Measurements from ENCODE around the gene KRAS. TPM values are rescaled to one million over a fixed set of nuclear protein-coding genes. Genes with fewer than 3 reads are reported as not detected.

The KRAS gene
- total RNA-seq, 1 experiment from 2014 or later = 8.9 TPM

DNA sequence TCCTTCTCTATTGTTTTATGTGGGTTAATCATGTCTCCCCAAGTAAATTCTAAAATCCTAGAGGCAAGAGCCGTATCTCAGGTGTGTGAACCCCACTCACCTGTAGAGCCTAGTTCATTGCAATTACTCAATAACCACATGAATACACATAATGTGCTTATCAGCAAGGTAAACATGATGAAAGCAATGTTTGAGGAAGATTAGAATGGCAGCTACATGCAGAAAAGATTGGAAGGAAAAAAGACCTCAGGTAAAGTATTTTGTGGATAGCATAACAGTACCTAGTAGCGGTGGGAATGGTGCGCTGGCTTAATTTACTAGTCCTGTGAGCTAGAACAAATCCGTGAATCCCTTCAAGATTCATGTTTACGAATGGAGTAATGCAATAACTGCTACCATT, 5.3 kb upstream of the KRAS start:
- DNase-seq (ENCODE audit: low read depth) = no peak

DNA sequence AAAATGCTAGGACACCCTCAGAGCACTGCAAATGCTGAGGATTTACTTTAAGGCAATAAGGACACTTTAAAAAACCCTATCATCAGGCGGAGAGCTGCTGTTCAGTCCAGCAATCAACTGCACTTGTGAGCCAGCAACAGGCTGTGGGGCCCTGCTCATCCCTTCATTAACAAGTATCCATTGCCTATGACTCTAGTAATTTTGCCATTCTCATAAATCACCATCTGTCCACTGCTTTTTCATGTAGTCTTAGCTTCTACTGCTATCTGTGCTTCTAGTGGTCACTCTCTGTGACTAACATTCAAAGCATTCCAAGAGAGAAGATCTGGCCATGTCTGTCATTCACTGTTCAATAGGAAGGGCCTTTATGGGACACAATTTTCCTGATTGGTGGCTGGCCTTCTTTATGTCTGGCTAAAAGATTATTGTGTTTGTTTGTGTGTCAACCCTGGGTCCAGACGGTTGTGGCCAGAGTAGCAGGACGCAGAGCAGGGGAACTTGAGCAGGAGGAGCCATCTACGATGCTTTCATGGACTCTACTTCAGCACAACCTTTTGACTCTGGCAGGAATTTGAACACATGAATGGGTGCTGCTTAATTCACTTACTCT, 3.6 kb upstream of the KRAS start:
- DNase-seq (ENCODE audit: low read depth) = peak; percentile 23

DNA sequence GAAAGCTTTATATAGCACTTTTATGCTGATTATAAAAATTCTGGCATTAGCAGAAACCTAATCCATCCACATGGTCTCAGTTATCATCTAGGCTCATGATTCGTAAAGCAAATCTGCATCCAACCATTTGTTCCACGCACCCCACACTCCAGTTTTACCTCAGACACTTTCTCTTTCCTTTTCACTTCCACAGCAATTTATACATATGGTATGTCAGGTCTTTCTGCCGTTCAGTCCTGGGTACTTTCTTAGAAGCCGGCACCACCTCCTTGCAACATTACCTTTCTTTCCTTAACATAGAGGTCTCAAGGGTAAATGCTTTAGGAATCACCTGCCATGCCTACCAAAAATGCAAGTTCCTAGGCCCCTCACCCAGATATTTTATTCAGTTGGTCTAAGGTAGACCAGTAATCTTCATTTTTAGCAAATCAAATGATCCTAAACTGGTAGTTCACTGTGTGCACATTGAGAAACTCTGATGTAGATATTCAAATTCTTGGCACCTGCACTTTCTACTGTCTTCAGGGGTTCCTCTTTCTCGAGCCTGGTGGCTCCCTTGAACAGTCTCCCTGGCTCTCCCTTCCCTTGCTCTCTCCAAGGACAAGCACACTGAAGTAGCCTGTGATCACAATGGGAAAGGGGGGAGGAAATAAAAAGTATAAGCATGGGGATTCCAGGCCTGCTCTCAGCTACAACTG, 2.8 kb upstream of the KRAS start:
- no peak for DNase-seq (ENCODE audit: low read depth)

DNA sequence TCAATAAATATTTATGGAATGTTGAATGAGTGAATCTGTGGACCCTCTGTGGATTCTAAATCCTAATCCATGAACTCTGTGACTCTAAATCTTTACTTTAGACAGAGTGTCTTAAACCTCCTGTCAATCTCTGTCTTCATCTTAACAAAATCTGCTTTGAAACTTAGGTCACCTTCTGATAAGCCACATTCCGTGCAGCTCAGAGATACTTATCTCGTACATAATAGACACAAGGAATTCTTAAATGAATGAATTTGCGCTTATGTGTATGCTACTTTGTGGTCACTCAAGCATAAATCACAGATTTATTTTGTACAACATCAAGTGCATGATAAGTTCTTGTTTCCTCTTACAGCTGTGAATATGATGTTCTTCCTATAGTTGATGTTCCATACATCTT, 2.2 kb upstream of the KRAS start:
- DNase-seq (ENCODE audit: low read depth) = no peak

DNA sequence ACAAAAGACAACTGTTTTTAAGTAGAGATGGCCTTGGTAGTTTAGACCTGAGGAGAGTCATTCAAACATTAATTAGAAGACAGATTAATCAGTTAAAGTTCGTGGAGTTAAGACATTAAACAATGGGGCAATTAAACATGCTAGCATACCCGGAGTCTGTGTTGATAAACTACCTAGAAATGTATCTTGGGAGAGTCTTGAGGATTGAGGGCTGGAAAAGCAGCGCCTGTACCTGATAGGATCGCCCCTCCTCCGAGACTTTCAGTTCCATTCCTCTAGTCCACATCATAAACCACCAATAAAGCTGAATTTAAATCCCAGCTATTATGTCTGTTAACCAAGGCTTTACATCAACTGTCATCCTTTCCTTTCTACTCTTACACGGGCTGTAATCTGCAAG, 1.0 kb upstream of the KRAS start:
- no peak for DNase-seq (ENCODE audit: low read depth)

DNA sequence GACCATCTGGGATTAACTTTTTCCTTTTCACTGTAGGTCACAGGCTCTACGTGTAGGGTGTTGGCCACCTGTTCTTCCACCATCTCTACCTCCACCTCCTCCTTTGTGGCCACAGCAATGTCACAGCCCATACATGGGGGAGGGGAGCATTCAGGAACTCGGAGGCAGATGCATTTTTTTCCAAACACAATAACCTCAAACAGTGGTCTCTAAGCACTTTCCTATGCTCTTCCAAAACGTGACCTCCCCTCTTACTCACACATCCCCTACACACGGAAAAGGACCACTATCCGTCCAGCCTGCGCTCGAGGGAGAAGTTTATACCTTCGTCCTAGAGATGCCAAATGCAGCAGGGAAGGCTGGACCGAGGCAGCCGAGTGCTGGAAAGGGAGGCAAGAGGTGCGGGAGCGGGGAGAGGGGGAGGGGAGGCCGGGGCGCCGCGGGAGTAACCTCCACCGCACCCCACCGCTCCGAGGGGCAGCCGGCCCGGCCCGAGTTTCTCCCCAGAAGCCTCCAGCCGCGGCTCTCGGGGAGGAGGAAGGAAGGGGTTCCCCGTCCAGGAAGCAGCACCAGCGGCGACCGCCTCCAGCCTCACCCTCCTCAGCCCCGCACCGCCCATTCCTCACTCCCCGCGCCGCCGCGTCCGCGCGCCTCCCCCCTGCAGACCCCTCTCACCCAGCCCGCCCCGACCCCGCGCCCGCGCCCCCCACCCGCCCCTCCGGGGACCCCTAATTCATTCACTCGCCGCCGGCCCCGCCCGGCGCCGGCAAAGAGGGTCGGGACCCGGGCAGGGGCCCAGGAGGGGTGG, 594 bp downstream of the KRAS start:
- DNase-seq (ENCODE audit: low read depth) = peak; percentile 9

DNA sequence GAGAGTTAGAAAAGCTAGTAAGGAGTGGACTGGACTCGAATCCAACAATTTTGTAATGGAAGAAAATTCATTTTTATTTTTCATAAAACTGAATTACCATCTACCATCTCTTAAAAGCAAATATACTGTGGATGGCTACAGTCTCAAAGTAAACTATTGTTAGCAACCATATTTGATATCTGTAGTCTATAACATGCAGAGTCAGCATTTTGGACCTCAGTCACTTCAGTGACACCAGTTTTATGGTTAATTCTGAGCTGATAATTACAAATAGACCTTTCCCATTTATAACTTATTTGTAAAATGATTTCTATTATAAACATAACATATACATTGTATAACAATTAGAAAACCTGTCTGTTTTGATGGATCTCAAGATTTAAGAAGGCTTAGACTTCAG, 2.0 kb downstream of the KRAS start:
- DNase-seq (ENCODE audit: low read depth) = no peak

DNA sequence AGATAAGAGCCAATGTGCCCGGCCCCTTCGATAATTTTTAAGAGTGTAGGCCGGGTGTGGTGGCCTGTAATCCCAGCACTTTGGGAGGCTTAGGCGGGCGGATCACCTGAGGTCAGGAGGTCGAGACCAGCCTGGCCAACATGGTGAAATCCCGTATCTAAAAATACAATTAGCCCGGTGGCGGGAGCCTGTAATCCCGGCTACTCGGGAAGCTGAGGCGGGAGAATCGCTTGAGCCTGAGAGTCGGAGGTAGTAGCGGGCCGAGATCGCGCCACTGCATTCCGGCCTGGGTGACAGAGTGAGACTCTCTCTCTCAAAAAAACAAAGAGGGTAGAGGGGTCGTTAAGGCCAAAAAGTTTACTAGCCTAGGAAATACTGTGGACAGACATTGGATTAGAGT, 2.6 kb downstream of the KRAS start:
- DNase-seq (ENCODE audit: low read depth) = no peak

DNA sequence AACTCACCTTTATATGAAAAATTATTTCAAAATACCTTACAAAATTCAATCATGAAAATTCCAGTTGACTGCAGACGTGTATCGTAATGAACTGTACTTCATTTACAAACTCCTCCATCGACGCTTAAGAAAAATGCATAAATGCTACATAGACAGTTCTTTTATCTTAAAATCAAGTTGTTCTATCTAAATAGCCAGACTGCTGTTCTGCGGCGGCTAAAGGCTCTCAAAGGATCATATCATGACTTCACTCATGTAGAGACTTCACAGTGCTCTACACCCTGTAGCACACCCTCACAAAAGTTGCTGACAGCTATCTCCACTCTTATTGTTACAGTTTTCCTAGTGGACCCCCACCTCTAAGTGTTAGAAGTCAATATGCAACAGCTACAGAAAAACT, 5.2 kb downstream of the KRAS start:
- DNase-seq (ENCODE audit: low read depth) = no peak

DNA sequence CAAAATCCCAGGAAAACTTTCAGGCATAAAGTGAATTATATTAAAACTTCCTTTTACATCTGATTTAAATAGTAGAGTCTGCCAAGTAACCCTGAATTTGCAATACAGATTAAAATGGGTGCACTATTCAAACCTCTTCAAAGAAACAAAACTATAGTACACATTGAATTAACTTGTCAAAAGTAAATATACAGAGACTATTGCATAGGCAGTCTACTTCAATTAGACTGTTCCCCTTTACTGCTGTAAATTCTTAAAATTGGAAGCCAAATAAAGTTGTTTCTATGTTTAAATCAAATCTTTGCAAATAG, 7.1 kb downstream of the KRAS start:
- DNase-seq (ENCODE audit: low read depth) = no peak

DNA sequence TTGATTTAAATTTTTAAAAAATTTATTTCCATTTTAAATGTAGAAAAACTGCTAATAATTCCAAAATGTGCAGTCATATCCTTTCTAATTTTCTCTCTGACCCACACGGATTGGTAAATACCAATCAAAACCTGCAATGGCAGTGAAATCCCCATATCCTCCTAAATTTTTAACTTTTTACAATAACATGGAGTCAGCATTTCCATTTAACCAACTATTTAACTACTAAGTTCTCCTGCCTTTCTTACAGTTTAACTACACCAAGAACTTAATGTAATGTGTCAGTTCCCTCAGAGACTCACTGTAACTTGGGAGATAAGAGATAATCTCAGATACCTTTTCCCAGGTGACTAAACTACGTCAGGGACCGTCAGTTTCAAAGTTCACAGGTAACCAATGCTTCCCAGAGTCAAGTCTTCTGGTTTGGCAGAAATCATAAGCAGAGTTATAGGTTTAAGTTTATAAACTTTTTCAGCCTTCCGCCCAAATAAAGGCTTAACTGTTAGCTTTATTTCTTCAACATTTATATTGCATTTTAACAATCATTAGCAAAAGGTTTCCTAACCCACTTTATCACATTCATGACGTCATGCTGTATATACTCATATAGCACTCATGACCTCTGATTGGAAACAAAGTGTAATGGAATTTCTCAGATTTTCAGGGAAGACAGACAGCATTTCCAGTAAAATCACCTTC, 7.6 kb downstream of the KRAS start:
- no peak for DNase-seq (ENCODE audit: low read depth)

DNA sequence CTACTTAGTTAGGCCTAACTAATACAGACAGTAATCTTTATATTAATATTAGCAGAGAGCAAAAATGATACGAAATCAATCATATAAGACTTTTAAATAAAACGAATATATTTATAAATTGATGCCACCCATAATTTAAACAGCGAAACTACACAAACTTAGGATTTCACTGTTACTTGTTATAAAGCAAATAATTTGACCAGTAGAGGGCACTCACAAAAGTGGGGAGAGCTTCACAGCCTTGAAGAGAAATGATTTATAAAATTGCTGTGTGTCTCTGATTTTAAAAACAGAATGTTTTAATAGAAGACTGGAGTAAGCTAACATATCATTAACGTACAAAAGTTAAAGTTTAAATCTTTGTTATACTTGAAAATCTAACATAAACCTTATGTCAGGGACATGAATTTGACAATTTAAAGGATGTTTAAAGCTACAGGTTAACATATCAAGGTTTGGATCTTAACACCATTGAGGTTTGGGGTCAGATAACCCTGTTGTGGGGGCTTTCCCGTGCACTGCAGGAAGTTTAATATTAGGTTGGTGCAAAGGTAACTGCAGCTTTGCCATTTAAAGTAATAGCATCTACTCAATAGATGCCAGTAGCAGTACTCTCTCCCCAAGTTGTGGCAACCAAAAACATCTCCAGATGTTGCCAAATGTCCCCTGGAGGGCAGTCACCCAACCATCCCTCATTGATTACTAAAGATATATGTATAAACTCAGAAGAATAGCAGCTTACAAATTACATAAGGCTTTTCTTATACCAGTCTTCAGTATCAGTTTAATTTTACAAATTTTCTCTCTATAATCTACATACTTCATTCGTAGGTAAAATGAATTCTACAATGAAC, 9.3 kb downstream of the KRAS start:
- peak; percentile 33 for DNase-seq (ENCODE audit: low read depth)

DNA sequence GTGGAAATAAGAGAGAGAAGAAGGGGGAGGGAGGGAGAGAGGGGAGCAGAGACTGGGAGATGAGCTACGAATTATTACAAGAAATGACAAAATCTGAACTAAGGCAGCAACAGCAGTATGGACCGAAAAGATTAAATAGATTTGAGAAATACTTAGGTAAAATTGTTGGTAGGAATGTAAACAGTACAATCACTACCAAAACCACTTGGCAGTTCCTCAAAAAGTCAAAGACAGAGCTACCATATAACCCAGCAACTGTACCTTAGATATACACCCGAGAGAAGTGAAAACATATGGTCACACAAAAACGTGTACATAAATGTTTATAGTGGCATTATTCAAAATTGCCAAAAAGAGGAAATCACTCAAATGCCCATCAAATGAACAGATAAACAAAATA, 14.1 kb downstream of the KRAS start:
- DNase-seq (ENCODE audit: low read depth) = no peak

DNA sequence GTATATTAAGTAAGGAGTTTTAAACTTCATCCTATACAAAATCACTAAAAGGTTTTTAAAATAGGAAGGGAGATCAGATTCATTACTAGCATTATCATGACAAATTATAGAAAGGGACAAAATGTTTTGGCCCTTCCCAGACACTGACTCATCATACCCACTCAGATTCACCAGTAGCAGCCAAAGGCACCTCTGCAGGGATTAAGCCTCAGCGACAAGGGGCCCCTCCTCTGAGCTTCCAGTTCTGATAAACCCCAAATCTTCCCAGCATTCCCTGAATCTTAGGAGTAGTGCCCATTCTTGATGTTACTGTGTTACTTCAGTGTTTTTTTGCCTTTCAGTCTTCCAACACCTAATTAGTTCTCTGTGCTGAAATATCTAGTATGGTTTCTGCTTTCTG, 14.5 kb downstream of the KRAS start:
- DNase-seq (ENCODE audit: low read depth) = peak; percentile 7

DNA sequence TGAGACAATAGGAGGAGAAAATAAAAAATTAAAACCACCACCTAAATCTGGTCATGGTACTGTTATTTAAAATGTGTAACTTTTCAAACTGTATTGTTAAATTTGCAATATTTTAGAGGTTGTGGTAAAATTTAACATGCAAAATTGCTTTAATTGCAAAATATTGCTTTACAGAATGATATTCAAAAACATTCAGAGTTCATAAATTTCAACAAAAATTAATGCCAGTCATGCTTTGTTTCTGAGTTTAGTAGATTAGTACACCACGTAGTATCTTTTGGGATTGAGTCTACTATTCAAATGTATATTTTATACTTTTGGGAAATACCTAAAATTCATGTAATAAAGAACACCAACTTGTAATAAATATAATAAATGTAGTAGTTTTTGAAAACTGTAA, 37.4 kb downstream of the KRAS start:
- no peak for DNase-seq (ENCODE audit: low read depth)

DNA sequence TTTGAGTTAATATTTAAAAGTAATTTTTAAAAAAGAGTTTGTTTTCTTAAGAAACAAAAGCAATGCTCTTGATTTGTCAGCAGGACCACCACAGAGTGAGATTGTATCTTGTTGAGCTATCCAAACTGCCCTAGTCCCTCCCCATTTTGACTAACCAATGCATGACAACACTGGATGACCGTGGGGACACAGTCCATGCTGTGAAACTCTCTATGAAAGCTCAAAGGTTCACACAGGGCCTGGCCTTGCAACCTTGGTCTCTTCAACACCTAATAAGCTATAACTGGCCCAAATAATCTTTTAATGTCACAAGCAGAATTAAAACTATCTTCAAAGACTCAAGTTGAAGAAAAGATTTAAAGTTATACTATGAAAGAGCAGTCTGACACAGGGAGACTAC, 42.2 kb downstream of the KRAS start:
- no peak for DNase-seq (ENCODE audit: low read depth)

DNA sequence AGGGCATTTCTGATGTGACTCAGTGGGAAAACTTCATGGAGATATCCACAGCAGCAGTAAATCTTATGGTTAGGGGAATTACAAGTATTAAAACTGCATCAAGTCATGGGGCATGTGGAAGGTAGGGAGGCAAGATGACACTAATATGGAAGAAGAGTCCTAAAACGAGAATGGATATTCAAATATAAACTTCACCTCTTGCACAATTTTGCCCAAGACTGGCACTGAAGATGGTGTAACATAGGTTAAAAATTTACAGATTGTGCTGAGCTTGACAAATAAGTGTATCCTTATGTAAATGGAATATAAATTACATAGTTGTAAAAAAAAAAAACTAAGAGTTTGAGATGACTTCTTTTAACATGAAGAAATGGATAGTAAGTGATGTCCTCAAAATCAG, 42.9 kb downstream of the KRAS start:
- DNase-seq (ENCODE audit: low read depth) = no peak

DNA sequence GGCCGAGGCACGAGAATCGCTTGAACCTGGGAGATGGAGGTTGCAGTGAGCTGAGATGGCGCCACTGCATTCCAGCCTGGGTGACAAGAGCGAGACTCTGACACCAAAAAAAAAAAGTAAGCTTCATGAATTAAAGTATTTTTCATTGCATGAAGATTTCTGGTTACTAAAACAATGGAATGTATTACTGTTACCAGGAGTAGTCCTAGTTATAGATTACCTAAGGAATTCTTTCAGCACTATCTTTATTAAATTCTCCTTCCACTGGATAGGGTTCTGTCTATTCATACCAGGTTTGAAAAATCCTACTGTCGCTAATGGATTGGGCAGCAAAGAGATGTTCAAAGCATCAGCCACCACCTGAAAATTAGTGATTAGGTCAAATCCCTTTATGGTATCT, 43.3 kb downstream of the KRAS start:
- no peak for DNase-seq (ENCODE audit: low read depth)

DNA sequence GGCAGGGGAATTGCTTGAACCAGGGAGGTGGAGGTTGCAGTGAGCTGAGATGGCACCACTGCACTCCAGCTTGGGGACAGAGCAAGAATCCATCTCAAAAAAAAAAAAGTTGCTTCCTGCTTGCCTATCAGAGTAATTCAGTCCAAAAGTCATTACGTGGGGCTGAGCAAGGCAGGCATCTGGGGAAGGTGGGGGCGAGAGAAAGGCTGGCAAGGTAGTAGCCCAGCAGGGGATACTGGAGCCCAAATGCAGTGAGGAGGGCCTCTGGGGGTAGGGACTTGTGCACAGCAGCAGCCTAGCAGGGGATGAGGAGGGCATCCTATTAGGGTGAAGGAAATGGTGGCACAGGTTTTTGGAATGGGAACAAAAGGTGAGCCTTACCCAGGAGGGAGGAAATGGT, 48.6 kb downstream of the KRAS start:
- DNase-seq (ENCODE audit: low read depth) = no peak

DNA sequence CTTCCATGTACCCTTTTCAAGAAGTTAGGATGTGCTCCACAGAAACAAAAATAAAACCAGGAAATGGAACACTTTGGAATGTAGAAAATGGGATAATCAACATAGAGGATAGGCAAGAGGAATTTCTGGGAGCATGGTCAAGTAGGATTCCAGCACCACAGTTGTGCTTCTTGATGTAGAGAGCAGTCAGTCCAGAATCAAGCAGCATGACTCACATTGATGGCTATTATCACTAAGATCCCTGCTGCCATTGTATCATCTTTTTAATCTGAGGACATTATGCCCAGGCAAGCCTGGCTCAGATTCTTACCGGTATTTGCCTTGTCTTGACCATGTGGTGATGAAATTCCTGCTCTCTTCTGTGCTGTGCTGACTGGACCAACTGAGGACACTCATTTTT, 50.0 kb downstream of the KRAS start:
- DNase-seq (ENCODE audit: low read depth) = peak; percentile 8

DNA sequence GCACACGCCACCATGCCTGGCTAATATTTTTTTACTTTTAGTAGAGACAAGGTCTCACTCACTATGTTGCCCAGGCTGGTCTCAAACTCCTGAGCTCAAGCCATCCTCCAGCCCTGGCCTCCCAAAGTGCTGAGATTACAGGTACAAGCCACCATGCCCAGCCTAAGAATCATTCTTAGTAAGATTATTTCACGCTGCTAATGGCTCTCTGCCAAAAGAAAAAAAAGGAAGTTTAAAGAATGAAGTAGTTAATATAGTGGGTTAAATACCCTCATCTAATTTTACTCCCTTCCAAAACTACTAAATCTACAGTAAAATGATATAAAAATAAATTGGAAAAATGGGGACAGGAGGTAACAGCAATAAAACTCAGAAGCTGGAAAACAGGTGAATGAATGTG, 53.1 kb downstream of the KRAS start:
- no peak for DNase-seq (ENCODE audit: low read depth)
